ENCODE measurements around the gene RITA1. TPM values are rescaled to one million over a fixed set of nuclear protein-coding genes. Genes with fewer than 3 reads are reported as not detected.

RITA1 gene
- total and polyA plus RNA-seq, 10 of the 15 experiments (the other 5 are each of a cell fraction or from before 2014, with no cell fraction given), result 2.3 to 39.9 (median 24.8) TPM

- TF ChIP-seq, protein P1, sequence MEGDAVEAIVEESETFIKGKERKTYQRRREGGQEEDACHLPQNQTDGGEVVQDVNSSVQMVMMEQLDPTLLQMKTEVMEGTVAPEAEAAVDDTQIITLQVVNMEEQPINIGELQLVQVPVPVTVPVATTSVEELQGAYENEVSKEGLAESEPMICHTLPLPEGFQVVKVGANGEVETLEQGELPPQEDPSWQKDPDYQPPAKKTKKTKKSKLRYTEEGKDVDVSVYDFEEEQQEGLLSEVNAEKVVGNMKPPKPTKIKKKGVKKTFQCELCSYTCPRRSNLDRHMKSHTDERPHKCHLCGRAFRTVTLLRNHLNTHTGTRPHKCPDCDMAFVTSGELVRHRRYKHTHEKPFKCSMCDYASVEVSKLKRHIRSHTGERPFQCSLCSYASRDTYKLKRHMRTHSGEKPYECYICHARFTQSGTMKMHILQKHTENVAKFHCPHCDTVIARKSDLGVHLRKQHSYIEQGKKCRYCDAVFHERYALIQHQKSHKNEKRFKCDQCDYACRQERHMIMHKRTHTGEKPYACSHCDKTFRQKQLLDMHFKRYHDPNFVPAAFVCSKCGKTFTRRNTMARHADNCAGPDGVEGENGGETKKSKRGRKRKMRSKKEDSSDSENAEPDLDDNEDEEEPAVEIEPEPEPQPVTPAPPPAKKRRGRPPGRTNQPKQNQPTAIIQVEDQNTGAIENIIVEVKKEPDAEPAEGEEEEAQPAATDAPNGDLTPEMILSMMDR (IDR thresholded peaks at IDR 0.05 in 2 of 3, conservative IDR thresholded peaks at IDR 0.05 in 1 of 3; ENCODE audit: control insufficient read depth in 2 of 3, extremely low read depth in 1 of 3, insufficient read depth in 1 of 3, low read depth in 3 of 3, low read length in 3 of 3), result peak; percentile 73 to 82 (median 81)
- TF ChIP-seq BHLHE40 (IDR thresholded peaks at IDR 0.05; ENCODE audit: borderline replicate concordance in 1 of 2, low read depth in 2 of 2, low read length in 1 of 2), result peak in 1 of 2 experiments; percentile 14; a peak in 1 of 4 replicates
- peak; percentile 98 for TF ChIP-seq ZNF384 (IDR thresholded peaks at IDR 0.05; ENCODE audit: borderline replicate concordance, low read depth, low read length)
- no peak for TF ChIP-seq ZNF622 (IDR thresholded peaks at IDR 0.05)
These were observed 11.5 kb downstream of the RITA1 start (continued) for GRCh38 chr12:113196990-113197389.

GRCh38 chr12:113197518-113198077 is 12.1 kb downstream of the RITA1 start:
- no peaks in the 10 kb centered on the region for H3K79me2 ChIP-seq (ENCODE audit: control insufficient read depth, insufficient read depth, low read length)
- ChIA-PET RAD21 (ENCODE audit: unreplicated experiment) (interaction anchor here (0.5 to 2.3 kb wide), 16 partner anchors 10 to 1059 kb away, joined by 3 to 8 read pairs (median 4); no protein-coding TSS in a partner anchor), SMC1A (ENCODE audit: uncharacterized antibody, unreplicated experiment) (interaction anchor here (0.6 to 1.5 kb wide), 10 partner anchors 19 to 149 kb away, joined by 3 to 8 read pairs (median 4); no protein-coding TSS in a partner anchor), POLR2A (interaction anchor here (0.5 to 0.6 kb wide), 3 partner anchors 24 to 690 kb away, joined by 4 to 5 read pairs (median 4); partner anchors contain the start of gene TPCN1), CTCF (interaction anchor here (0.6 to 4.2 kb wide), 21 partner anchors 11 to 438 kb away, joined by 3 to 24 read pairs (median 5); partner anchors contain the start of gene SDSL)
- H4K20me1 ChIP-seq (ENCODE audit: control insufficient read depth, insufficient read depth), result no peaks in the 10 kb centered on the region
- in situ Hi-C loops (cut with MboI) (loop anchor here (5.0 kb wide), 1 partner anchor 225 kb away; the partner anchor contains the start of gene SDSL), intact Hi-C loops (cut with micrococcal nuclease; ENCODE audit: unreplicated experiment) (loop anchor here (2.0 to 10.0 kb wide), 3 partner anchors 35 to 115 kb away; no protein-coding TSS in a partner anchor)
- no peaks in the 10 kb centered on the region for H3K4me1 ChIP-seq (ENCODE audit: control insufficient read depth, insufficient read depth, low read length)
- H3K27ac ChIP-seq (ENCODE audit: control insufficient read depth, insufficient read depth), result no peak overlapping the region
- no peak for FAIRE-seq
- no peaks in the 10 kb centered on the region for H3K27me3 ChIP-seq (replicated peaks in 1 of 2; ENCODE audit: control insufficient read depth in 2 of 2, insufficient read depth in 2 of 2, low read length in 1 of 2)
- TF ChIP-seq ZNF384 (IDR thresholded peaks at IDR 0.05; ENCODE audit: borderline replicate concordance, low read depth, low read length) (no peak), HDGF (IDR thresholded peaks at IDR 0.05) (0 out of 2 replicates have a peak, but pooled peaks have one; percentile 20)
- WGBS (ENCODE audit: insufficient coverage, insufficient replicate concordance, low lambda C conversion rate, missing lambda C conversion rate), result 97% methylated on average over 8 of the region's 8 CpGs
- no peaks in the 10 kb centered on the region for H3K36me3 ChIP-seq (ENCODE audit: control insufficient read depth in 2 of 2, insufficient read depth in 2 of 2, low read length in 1 of 2)
- no peak for DNase-seq (ENCODE audit: low read depth, low spot score)
- BruUV-seq (replicated peaks), result no TSS peak
- H3K9ac ChIP-seq (ENCODE audit: control insufficient read depth, insufficient read depth, low read length), result no peak overlapping the region
- H3K9me3 ChIP-seq (replicated peaks; ENCODE audit: control insufficient read depth, insufficient read depth, low read length), result no peaks in the 10 kb centered on the region
- H3K4me2 ChIP-seq (ENCODE audit: control insufficient read depth, insufficient read depth), result no peak overlapping the region
- no peak for ATAC-seq
- no peak overlapping the region for H3K4me3 ChIP-seq
- no peak overlapping the region for H2AFZ ChIP-seq (ENCODE audit: control insufficient read depth, low read depth, low read length)
